H9 (cell line): ENCODE data around the gene ABHD11. TPM values are rescaled to one million over a fixed set of nuclear protein-coding genes. Genes with fewer than 3 reads are reported as not detected.

Experiments used
- DNase-seq: peaks from one replicate; pipeline ENCODE4 v3.0.0-alpha.2; 2017
- H2AFZ ChIP-seq: one replicate; pipeline ENCODE4 v1.6.1; 2013; ENCODE audit warnings: mild to moderate bottlenecking, low read length, control low read depth, moderate library complexity
- H2AK5ac ChIP-seq: 2 replicates; pipeline ENCODE4 v1.6.1; 2013; ENCODE audit warnings: low read length, control low read depth, mixed read lengths; ENCODE audit not compliant: insufficient read length
- H2BK120ac ChIP-seq: one replicate; pipeline ENCODE4 v1.6.1; 2013; ENCODE audit warnings: low read depth, mild to moderate bottlenecking, low read length, control low read depth, inconsistent platforms; ENCODE audit not compliant: poor library complexity, severe bottlenecking
- H2BK12ac ChIP-seq: 2 replicates; pipeline ENCODE4 v1.6.1; 2013; ENCODE audit warnings: low read length, control low read depth, mixed read lengths, low read depth; ENCODE audit not compliant: insufficient read length
- H2BK15ac ChIP-seq: 2 replicates; pipeline ENCODE4 v1.6.1; 2013; ENCODE audit warnings: low read depth, low read length, control low read depth
- H2BK20ac ChIP-seq: one replicate; pipeline ENCODE4 v1.6.1; 2013; ENCODE audit warnings: low read depth, mild to moderate bottlenecking, low read length, control low read depth, inconsistent platforms; ENCODE audit not compliant: poor library complexity, severe bottlenecking
- H2BK5ac ChIP-seq: 2 replicates; pipeline ENCODE4 v1.6.1; 2013; ENCODE audit warnings: low read length, control low read depth, mixed read lengths; ENCODE audit not compliant: insufficient read length
- H3K14ac ChIP-seq: 2 replicates; pipeline ENCODE4 v1.6.1; 2013; ENCODE audit warnings: low read length, control low read depth; ENCODE audit not compliant: insufficient read depth
- H3K18ac ChIP-seq: 2 replicates; pipeline ENCODE4 v1.6.1; 2013; ENCODE audit warnings: low read depth, mild to moderate bottlenecking, mixed read lengths, low read length, control low read depth; ENCODE audit not compliant: insufficient read length
- H3K23ac ChIP-seq: 2 replicates; pipeline ENCODE4 v1.6.1; 2013; ENCODE audit warnings: low read length, control low read depth, mixed read lengths, low read depth; ENCODE audit not compliant: insufficient read length
- H3K23me2 ChIP-seq: 2 replicates; pipeline ENCODE4 v1.6.1; 2013; ENCODE audit warnings: low read depth, mild to moderate bottlenecking, mixed read lengths, low read length, control low read depth; ENCODE audit not compliant: insufficient read length, poor library complexity, severe bottlenecking
- H3K27ac ChIP-seq: 2 replicates; pipeline ENCODE4 v1.5.1; 2013; ENCODE audit warnings: low read length, control low read depth, mixed read lengths, low read depth; ENCODE audit not compliant: insufficient read length
- H3K27me3 ChIP-seq: 2 replicates; pipeline ENCODE4 v1.6.1; 2013; ENCODE audit warnings: low read length, control low read depth, inconsistent platforms; ENCODE audit not compliant: insufficient read depth
- H3K4ac ChIP-seq: 2 replicates; pipeline ENCODE4 v1.6.1; 2013; ENCODE audit warnings: low read depth, mild to moderate bottlenecking, control low read depth, inconsistent platforms, low read length, moderate library complexity
- H3K4me1 ChIP-seq: 2 replicates; pipeline ENCODE4 v1.6.1; 2013; ENCODE audit warnings: low read length, control low read depth, inconsistent platforms; ENCODE audit not compliant: insufficient read depth
- H3K4me2 ChIP-seq: 2 replicates; pipeline ENCODE4 v1.6.1; 2013; ENCODE audit warnings: low read length, control low read depth, mixed read lengths; ENCODE audit not compliant: insufficient read length, insufficient read depth
- H3K56ac ChIP-seq: 2 replicates; pipeline ENCODE4 v1.6.1; 2013; ENCODE audit warnings: low read depth, mild to moderate bottlenecking, mixed read lengths, low read length, control low read depth; ENCODE audit not compliant: insufficient read length
- H3K79me1 ChIP-seq: 2 replicates; pipeline ENCODE4 v1.6.1; 2013; ENCODE audit warnings: low read depth, mild to moderate bottlenecking, moderate library complexity, low read length, control low read depth, inconsistent platforms; ENCODE audit not compliant: insufficient read depth, poor library complexity, severe bottlenecking
- H3K79me2 ChIP-seq: 2 replicates; pipeline ENCODE4 v1.6.1; 2013; ENCODE audit warnings: low read length, control low read depth, inconsistent platforms; ENCODE audit not compliant: insufficient read depth
- H3K9ac ChIP-seq: 2 replicates; pipeline ENCODE4 v1.6.1; 2013; ENCODE audit warnings: low read length, control low read depth, mixed read lengths; ENCODE audit not compliant: insufficient read length; ENCODE audit errors: extremely low read depth
- H3K9me3 ChIP-seq: one replicate; pipeline ENCODE4 v1.6.1; 2013; ENCODE audit warnings: low read depth, low read length, inconsistent platforms; ENCODE audit not compliant: control insufficient read depth
- H3T11ph ChIP-seq: one replicate; pipeline ENCODE4 v1.6.1; 2013; ENCODE audit warnings: mild to moderate bottlenecking, low read length, control low read depth, inconsistent platforms
- H4K20me1 ChIP-seq: one replicate; pipeline ENCODE4 v1.6.1; 2013; ENCODE audit not compliant: control insufficient read depth, insufficient read length, insufficient read depth
- H4K5ac ChIP-seq: 2 replicates; pipeline ENCODE4 v1.6.1; 2013; ENCODE audit warnings: low read depth, mild to moderate bottlenecking, mixed read lengths, low read length, control low read depth; ENCODE audit not compliant: insufficient read length
- H4K8ac ChIP-seq: replicated peaks from 2 replicates; pipeline ENCODE4 v1.6.1; 2013; ENCODE audit warnings: low read length, control low read depth, mixed read lengths, low read depth; ENCODE audit not compliant: insufficient read length
- H4K91ac ChIP-seq: 2 replicates; pipeline ENCODE4 v1.6.1; 2013; ENCODE audit warnings: low read depth, mild to moderate bottlenecking, moderate library complexity, mixed read lengths, low read length, control low read depth; ENCODE audit not compliant: insufficient read length
- H3K27ac Mint-ChIP-seq, 3 experiments: 2 replicates in 2 of 3; 3 replicates in 1 of 3; pipeline ENCODE4 v1.8.0; 2020 to 2021; ENCODE audit warnings: mixed read lengths in 3 of 3, mild to moderate bottlenecking in 1 of 3, moderate library complexity in 1 of 3
- H3K27me3 Mint-ChIP-seq: 2 replicates; pipeline ENCODE4 v1.8.0; 2021; ENCODE audit warnings: low read depth, mild to moderate bottlenecking, moderate library complexity, mixed read lengths
- H3K36me3 Mint-ChIP-seq, 3 experiments: 2 replicates in 2 of 3; 3 replicates in 1 of 3; pipeline ENCODE4 v1.8.0; 2020 to 2021; ENCODE audit warnings: low read depth in 3 of 3, mixed read lengths in 3 of 3; ENCODE audit not compliant: insufficient read depth in 1 of 3
- H3K4me1 Mint-ChIP-seq, 2 experiments: 2 replicates each; pipeline ENCODE4 v1.8.0; 2020; ENCODE audit warnings: mixed read lengths in 2 of 2
- H3K4me3 Mint-ChIP-seq, 2 experiments: 2 replicates in 1 of 2; 3 replicates in 1 of 2; pipeline ENCODE4 v1.8.0; 2020 to 2021; ENCODE audit warnings: mild to moderate bottlenecking in 2 of 2, mixed read lengths in 2 of 2, moderate library complexity in 1 of 2
- H3K9me3 Mint-ChIP-seq, 2 experiments: 2 replicates in 1 of 2; 3 replicates in 1 of 2; pipeline ENCODE4 v1.8.0; 2020; ENCODE audit warnings: mild to moderate bottlenecking in 2 of 2, mixed read lengths in 2 of 2, moderate library complexity in 1 of 2
- CTCF ChIP-seq: fragments of 200-600 bp; sonication (generic); conservative IDR thresholded peaks from 3 replicates; pipeline ENCODE4 v1.8.0; 2021; ENCODE audit warnings: antibody characterized with exemption, mild to moderate bottlenecking
- WGBS: extraction: QIAGEN DNeasy Blood & Tissue Kit; methylation state at CpG from one replicate; pipeline ENCODE4 v1.1.7; 2013; ENCODE audit warnings: missing lambda C conversion rate, low lambda C conversion rate, mixed read lengths; ENCODE audit not compliant: insufficient read length; ENCODE audit errors: extremely low coverage; 5-methylcytosine and 5-hydroxymethylcytosine counted together
- total RNA-seq: library from RNA; stranded (reverse); gene quantifications from 2 replicates; pipeline ENCODE4 v1.2.1, GENCODE V29; 2021

The ABHD11 gene
- total RNA-seq, 1 experiment from 2014 or later, result 34.4 TPM

- Mint-ChIP-seq H3K9me3 (no peaks in the 10 kb centered on the region; a peak in 1 of 5 replicates), H3K36me3 (no peaks in the 10 kb centered on the region; a peak in 1 of 7 replicates), H3K27me3 (peaks cover 28% of the 10 kb centered on the region), H3K4me3 (no peak overlapping the region), H3K27ac (no peak overlapping the region), H3K4me1 (peaks cover 5 to 13% of the 10 kb centered on the region in 2 experiments; a peak in 3 of 4 replicates)
- no peak overlapping the region for H3K4me2 ChIP-seq
- H2BK15ac ChIP-seq, result no peak overlapping the region
- peaks cover 6% of the 10 kb centered on the region for H3K23me2 ChIP-seq
- no peak overlapping the region for H2BK20ac ChIP-seq
- H3K79me1 ChIP-seq, result no peaks in the 10 kb centered on the region
- no peak overlapping the region for H4K8ac ChIP-seq
- H3K23ac ChIP-seq, result no peak overlapping the region
- H2AK5ac ChIP-seq, result no peak overlapping the region
- H3T11ph ChIP-seq, result no peak overlapping the region
- H3K9me3 ChIP-seq, result no peaks in the 10 kb centered on the region
- H3K79me2 ChIP-seq, result no peaks in the 10 kb centered on the region
- H4K20me1 ChIP-seq, result no peaks in the 10 kb centered on the region
- H2BK12ac ChIP-seq, result no peak overlapping the region
- H3K14ac ChIP-seq, result no peak overlapping the region
- H3K27me3 ChIP-seq, result no peaks in the 10 kb centered on the region; the same call in 1 of the 2 replicates
- no peak overlapping the region for H3K18ac ChIP-seq
- no peak overlapping the region for H2BK120ac ChIP-seq
- no peak overlapping the region for H3K27ac ChIP-seq
- H2AFZ ChIP-seq, result no peak overlapping the region
- H3K9ac ChIP-seq, result no peak overlapping the region
- TF ChIP-seq CTCF, result no peak
- H4K5ac ChIP-seq, result no peak overlapping the region
- WGBS, result no CpG with 5 or more reads among the region's 3 CpGs
- H2BK5ac ChIP-seq, result no peak overlapping the region
- no peaks in the 10 kb centered on the region for H3K4me1 ChIP-seq
- no peak for DNase-seq
- H3K56ac ChIP-seq, result no peak overlapping the region
- no peak overlapping the region for H3K4ac ChIP-seq
- H4K91ac ChIP-seq, result no peak overlapping the region
Measured at GRCh38 chr7:73723813-73724212, 14.8 kb downstream of the ABHD11 start.
